Sigmoid colon (tissue), 7 donors: ENCODE data around the gene TNFSF18. TPM values are rescaled to one million over a fixed set of nuclear protein-coding genes. Genes with fewer than 3 reads are reported as not detected.

Experiments used
- DNase-seq: peaks from one replicate; pipeline ENCODE4 v3.0.0-alpha.2; 2019
- H3K27ac ChIP-seq, 4 donors: fragments of 200-600 bp; sonication (generic); one replicate each; pipeline ENCODE4 v1.5.1; 2016 to 2019; ENCODE audit warnings: mild to moderate bottlenecking in 1 of 4
- H3K27me3 ChIP-seq, 3 donors: fragments of 200-600 bp; sonication (generic); one replicate each; pipeline ENCODE4 v1.5.1; 2019; ENCODE audit warnings: mild to moderate bottlenecking in 1 of 3
- H3K36me3 ChIP-seq, 4 donors: fragments of 200-600 bp; sonication (generic); one replicate each; pipeline ENCODE4 v1.5.1; 2016 to 2019
- H3K4me1 ChIP-seq, 4 donors: fragments of 200-600 bp; sonication (generic); one replicate each; pipeline ENCODE4 v1.5.1; 2017 to 2019
- H3K4me3 ChIP-seq, 4 donors: fragments of 200-600 bp; sonication (generic); one replicate each; pipeline ENCODE4 v1.5.1; 2017 to 2019; ENCODE audit warnings: mild to moderate bottlenecking in 2 of 4, moderate library complexity in 1 of 4
- H3K9me3 ChIP-seq, 4 donors: fragments of 200-600 bp in 3 of 4; sonication (generic) in 3 of 4; one replicate each; pipeline versions ENCODE4 v1.5.1 to v1.6.1; 2013 to 2019
- EP300 ChIP-seq, 4 donors: sonication (generic); formaldehyde crosslinking; IDR thresholded peaks; one replicate each; pipeline ENCODE4 v1.6.1; 2017; ENCODE audit warnings: antibody characterized with exemption in 4 of 4
- POLR2A ChIP-seq, 2 donors: fragments of 450-650 bp; IDR thresholded peaks; one replicate each; pipeline ENCODE4 v1.6.1; 2016; ENCODE audit warnings: antibody characterized with exemption in 2 of 2, mild to moderate bottlenecking in 2 of 2, moderate library complexity in 2 of 2
- POLR2AphosphoS5 ChIP-seq, 4 donors: sonication (generic); formaldehyde crosslinking; IDR thresholded peaks; one replicate each; pipeline ENCODE4 v1.6.1; 2017; ENCODE audit warnings: antibody characterized with exemption in 4 of 4
- WGBS, 2 donors: extraction: QIAGEN DNeasy Blood & Tissue Kit; methylation state at CpG; one replicate each; pipeline ENCODE4 v1.1.7; 2013; 5-methylcytosine and 5-hydroxymethylcytosine counted together
- intact Hi-C: fragments of 100-400 bp; cut with DNase I; formaldehyde crosslinking; loops from one replicate; pipeline ENCODE4 v1.15.1; 2023
- polyA plus RNA-seq, 3 donors: library from polyadenylated mRNA; stranded (reverse); fragments of 200-250 nt; gene quantifications; one replicate each; pipeline ENCODE4 v1.2.3, GENCODE V29; 2013
- total RNA-seq, 4 donors: library from RNA; depleted of rRNA; stranded (reverse); fragments of >200 nt; gene quantifications; one replicate each; pipeline ENCODE4 v1.1.0, GENCODE V29; 2016
- TF ChIP-seq, protein P1 (sequence below), 4 experiments: fragments of 450-650 bp in 3 of 4; fragments of 200-600 bp in 1 of 4; IDR thresholded peaks; one replicate each; pipeline ENCODE4 v1.5.1; 2016 to 2019; ENCODE audit warnings: antibody characterized with exemption in 4 of 4, mild to moderate bottlenecking in 3 of 4, moderate library complexity in 2 of 4
- donor health status: healthy with polysubstance abuse.
- donor health status: Bipolar disorder and iron deficiency.
- donor health status: healthy.

TNFSF18 gene
- total and polyA plus RNA-seq, 7 donors = 0.06 to 0.55 TPM; not detected in 5

DNA sequence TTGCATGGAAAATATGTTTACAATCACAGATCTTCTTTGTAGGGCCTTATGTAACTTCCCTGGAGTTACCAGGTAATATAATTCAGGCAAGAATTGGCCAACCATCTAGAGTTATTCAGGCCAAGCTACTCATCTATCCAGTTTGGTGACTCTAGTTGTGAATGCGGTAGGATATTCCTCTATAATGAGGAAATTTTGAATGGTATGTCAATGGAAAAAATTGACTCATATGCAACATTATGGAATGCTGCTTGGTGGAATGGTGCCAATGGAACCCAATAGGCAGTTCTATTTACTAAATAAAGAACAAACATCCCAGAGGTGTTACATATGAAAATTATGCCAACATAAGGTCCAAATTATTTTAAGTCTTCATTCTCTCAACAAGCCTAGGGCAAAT lies 5.6 kb upstream of the TNFSF18 start:
- no peak for DNase-seq
- H3K4me1 ChIP-seq = peaks cover 0 to 13% (median 5%) of the 10 kb centered on the region in 4 donors
- no peak overlapping the region for H3K27ac ChIP-seq
- H3K36me3 ChIP-seq = no peaks in the 10 kb centered on the region
- H3K4me3 ChIP-seq = no peak overlapping the region
- intact Hi-C loops = no loop called here
- no peak for TF ChIP-seq POLR2AphosphoS5 (IDR thresholded peaks at IDR 0.05)
- TF ChIP-seq, protein P1, sequence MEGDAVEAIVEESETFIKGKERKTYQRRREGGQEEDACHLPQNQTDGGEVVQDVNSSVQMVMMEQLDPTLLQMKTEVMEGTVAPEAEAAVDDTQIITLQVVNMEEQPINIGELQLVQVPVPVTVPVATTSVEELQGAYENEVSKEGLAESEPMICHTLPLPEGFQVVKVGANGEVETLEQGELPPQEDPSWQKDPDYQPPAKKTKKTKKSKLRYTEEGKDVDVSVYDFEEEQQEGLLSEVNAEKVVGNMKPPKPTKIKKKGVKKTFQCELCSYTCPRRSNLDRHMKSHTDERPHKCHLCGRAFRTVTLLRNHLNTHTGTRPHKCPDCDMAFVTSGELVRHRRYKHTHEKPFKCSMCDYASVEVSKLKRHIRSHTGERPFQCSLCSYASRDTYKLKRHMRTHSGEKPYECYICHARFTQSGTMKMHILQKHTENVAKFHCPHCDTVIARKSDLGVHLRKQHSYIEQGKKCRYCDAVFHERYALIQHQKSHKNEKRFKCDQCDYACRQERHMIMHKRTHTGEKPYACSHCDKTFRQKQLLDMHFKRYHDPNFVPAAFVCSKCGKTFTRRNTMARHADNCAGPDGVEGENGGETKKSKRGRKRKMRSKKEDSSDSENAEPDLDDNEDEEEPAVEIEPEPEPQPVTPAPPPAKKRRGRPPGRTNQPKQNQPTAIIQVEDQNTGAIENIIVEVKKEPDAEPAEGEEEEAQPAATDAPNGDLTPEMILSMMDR (IDR thresholded peaks at IDR 0.05) = no peak
- no peak for TF ChIP-seq POLR2A (IDR thresholded peaks at IDR 0.05)
- TF ChIP-seq EP300 (IDR thresholded peaks at IDR 0.05) = no peak
- H3K27me3 ChIP-seq = no peaks in the 10 kb centered on the region
- H3K9me3 ChIP-seq = no peaks in the 10 kb centered on the region
- WGBS, 2 donors = 43 to 87% methylated on average over 1 of the region's 1 CpG

DNA sequence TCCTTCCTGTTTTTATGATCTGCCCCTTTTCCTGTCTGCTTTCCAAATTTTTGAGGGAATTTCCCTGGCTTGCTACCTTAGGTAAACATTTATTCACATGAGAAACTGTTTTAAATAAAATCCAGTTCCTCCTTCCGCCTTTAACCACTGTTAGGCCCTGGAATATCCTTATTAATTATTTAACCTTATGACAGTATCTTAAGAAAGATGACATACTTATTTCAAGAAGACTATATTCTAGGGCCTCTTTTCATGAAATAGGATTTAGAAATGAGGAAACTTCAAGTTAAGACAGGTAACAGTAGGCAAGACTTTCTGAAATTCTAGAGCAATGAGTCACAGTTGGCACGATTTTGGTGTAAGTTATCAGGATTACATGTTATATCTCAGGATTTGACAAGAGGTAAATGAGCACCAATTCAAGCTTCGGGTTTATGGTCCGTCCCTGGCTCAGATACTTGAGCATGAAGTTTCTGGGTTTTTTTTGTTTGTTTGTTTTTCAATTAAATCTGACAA lies 2.0 kb upstream of the TNFSF18 start:
- TF ChIP-seq, protein P1 (IDR thresholded peaks at IDR 0.05) = no peak
- TF ChIP-seq POLR2AphosphoS5 (IDR thresholded peaks at IDR 0.05) (no peak), EP300 (IDR thresholded peaks at IDR 0.05) (no peak), POLR2A (IDR thresholded peaks at IDR 0.05) (no peak)
- no peak overlapping the region for H3K4me3 ChIP-seq
- no peak overlapping the region for H3K27ac ChIP-seq
- H3K4me1 ChIP-seq = peaks cover 0 to 23% (median 5%) of the 10 kb centered on the region in 4 donors
- H3K27me3 ChIP-seq = no peaks in the 10 kb centered on the region
- no peaks in the 10 kb centered on the region for H3K36me3 ChIP-seq
- 21 to 57% methylated on average over 4 of the region's 4 CpGs for WGBS, 2 donors
- DNase-seq = no peak
- H3K9me3 ChIP-seq = no peaks in the 10 kb centered on the region
- intact Hi-C loops = no loop called here

DNA sequence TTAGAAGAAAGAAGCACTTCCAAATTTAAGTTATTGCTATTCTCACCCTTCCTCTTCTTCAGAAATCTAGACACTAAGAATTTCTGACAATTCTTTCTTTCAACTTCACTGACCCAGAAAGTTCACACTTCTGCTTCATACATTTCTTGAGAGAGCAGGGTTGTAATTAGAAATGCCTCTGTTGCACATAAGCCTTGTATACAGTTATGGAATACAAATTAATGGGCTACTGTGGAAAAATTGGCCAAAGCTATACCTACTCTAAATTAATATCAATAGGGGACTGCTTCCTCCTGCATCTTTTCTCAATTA lies 1.5 kb downstream of the TNFSF18 start:
- Histone ChIP-seq H3K4me1 (peaks cover 0 to 23% (median 5%) of the 10 kb centered on the region in 4 donors), H3K4me3 (no peak overlapping the region), H3K27me3 (no peaks in the 10 kb centered on the region), H3K9me3 (no peaks in the 10 kb centered on the region), H3K27ac (no peak overlapping the region), H3K36me3 (no peaks in the 10 kb centered on the region)
- intact Hi-C loops = no loop called here
- TF ChIP-seq EP300 (IDR thresholded peaks at IDR 0.05) = no peak
- TF ChIP-seq POLR2A (IDR thresholded peaks at IDR 0.05) = no peak
- TF ChIP-seq, protein P1 (IDR thresholded peaks at IDR 0.05) = no peak
- no peak for TF ChIP-seq POLR2AphosphoS5 (IDR thresholded peaks at IDR 0.05)
- no peak for DNase-seq

DNA sequence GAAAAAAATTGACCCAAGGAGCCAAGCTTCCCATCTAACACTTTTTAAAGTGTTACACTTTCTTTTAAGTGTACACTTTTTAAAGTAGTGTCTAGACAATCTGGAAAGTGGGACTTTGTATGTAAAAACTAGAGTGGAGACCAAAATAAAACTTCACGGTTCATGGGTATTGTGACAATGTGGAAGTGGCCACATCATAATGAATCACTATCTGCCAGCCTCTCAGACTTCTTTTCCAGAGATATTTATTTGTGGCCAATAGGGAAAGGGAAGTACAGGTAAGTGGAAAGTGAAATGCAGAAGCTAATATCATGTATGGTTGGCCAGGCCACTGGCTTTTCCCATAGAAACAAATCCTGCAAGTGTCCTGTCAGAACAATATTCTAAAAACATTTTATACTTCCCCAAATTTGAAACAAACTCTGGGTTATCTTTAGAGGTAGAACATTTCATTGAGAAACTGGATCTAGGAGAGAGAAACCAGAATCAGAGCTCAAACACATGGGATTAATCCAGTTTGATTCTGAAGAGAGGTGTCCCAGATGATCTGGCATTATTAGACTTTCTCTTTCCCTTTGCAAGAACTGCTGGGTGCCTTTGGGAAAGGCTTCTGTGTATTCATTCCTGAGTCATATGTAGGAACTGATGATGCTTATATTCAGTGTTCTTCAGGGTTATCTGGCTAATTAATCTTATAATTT lies 2.0 kb downstream of the TNFSF18 start:
- no peak overlapping the region for H3K27ac ChIP-seq
- H3K36me3 ChIP-seq = no peaks in the 10 kb centered on the region
- DNase-seq = no peak
- 61 to 78% methylated on average over 1 of the region's 1 CpG for WGBS, 2 donors
- H3K9me3 ChIP-seq = no peaks in the 10 kb centered on the region
- intact Hi-C loops = no loop called here
- TF ChIP-seq POLR2AphosphoS5 (IDR thresholded peaks at IDR 0.05) (no peak), EP300 (IDR thresholded peaks at IDR 0.05) (no peak), POLR2A (IDR thresholded peaks at IDR 0.05) (no peak)
- TF ChIP-seq, protein P1 (IDR thresholded peaks at IDR 0.05) = no peak
- H3K27me3 ChIP-seq = no peaks in the 10 kb centered on the region
- no peak overlapping the region for H3K4me3 ChIP-seq
- peaks cover 0 to 23% (median 5%) of the 10 kb centered on the region in 4 donors for H3K4me1 ChIP-seq

DNA sequence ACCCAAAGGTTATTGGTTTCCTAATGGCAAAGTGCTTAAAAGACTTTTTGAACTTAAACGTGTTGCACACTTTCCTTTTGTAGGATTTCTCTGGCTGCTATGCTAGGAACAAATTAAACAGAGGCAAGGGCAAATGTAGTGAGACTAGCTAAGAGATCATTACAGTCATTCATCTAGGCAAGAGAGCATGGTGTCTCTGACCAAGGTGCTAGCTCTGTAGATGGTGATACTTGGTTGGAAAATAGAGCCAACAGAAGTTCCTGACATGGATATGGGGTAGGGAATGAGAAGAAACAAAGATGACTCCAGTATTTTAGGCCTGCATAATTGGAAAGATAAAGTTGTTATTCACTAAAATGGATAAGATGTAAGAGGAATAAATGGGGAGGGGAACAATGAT lies 6.1 kb downstream of the TNFSF18 start:
- no peaks in the 10 kb centered on the region for H3K36me3 ChIP-seq
- intact Hi-C loops = no loop called here
- H3K9me3 ChIP-seq = no peaks in the 10 kb centered on the region
- TF ChIP-seq POLR2A (IDR thresholded peaks at IDR 0.05) (no peak), EP300 (IDR thresholded peaks at IDR 0.05) (no peak), POLR2AphosphoS5 (IDR thresholded peaks at IDR 0.05) (no peak)
- TF ChIP-seq, protein P1 (IDR thresholded peaks at IDR 0.05) = no peak
- H3K27me3 ChIP-seq = no peaks in the 10 kb centered on the region
- no peak for DNase-seq
- no peaks in the 10 kb centered on the region for H3K4me1 ChIP-seq
- 89 to 94% methylated on average over 1 of the region's 1 CpG for WGBS, 2 donors
- no peak overlapping the region for H3K27ac ChIP-seq
- H3K4me3 ChIP-seq = no peak overlapping the region
